ENCODE measurements around the gene RIC3.

- TF ChIP-seq CTCF (IDR thresholded peaks at IDR 0.05; ENCODE audit: low read depth, low read length) (no peak), EZH2phosphoT487 (IDR thresholded peaks at IDR 0.05; ENCODE audit: low read depth) (no peak)
Measured at GRCh38 chr11:8204025-8204424, 35.2 kb upstream of the RIC3 start.
